ENCODE results near the gene KDELR1.

KDELR1 gene

GRCh38 chr19:48364598-48365348 is 26.6 kb downstream of the KDELR1 start:
- no peak for FAIRE-seq

DNA sequence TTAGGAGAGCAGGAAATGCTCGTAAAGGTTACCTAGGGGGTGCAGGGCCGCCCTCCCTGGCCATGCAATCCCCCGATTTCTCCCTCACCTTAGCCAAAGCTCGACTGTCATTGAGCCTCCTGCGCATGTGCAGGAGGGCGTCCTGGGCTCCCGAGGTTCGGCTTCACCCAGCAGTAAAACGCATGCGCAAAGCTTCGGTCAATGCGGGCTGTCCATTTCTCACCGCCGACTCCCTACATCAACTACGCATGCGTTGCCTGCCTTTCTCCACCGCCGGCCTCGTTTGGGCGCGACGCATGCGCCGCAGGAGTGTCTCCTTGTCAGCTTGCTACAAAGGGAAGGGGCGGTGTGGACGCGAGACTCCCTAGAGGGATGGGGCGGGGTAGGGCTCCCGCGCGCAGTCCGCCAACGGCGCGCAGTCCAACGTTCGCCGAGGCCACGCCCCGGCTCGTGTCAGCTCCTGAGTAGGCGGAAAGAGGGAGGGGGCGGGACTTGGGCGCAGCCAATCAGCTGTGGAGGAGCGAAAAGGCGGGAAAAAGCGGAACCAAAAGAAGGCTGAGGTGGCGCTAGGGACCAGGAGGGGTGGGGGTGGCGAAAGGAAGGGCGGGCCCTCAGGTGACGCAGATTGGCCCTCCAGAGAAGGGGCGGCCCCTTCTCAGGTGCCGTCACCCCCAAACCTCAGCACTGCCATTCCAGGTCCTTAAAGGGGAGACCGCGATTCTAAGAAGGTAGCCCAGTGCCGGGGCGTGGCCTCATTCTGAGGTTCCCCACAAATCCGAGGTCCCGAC is 27.3 kb downstream of the KDELR1 start, which contains the start of the genes SYNGR4 and TMEM143:
Gene SYNGR4, plus strand, starts transcription at position 558 of the 788 bp plus-strand sequence. CDS start 1,476 bp downstream, outside the sequence.
Gene TMEM143, minus strand, starts transcription at position 131 of the 788 bp plus-strand sequence. Its CDS starts 20 bp downstream, at position 111.
- peak; percentile 39; the same call in 1 of the 2 replicates for TF ChIP-seq POLR2A (IDR thresholded peaks at IDR 0.05; ENCODE audit: low read depth, low read length)
- no peak for TF ChIP-seq POLR2AphosphoS5 (IDR thresholded peaks at IDR 0.05; ENCODE audit: low read depth, low read length)
- TF ChIP-seq TAF1 (IDR thresholded peaks at IDR 0.05; ENCODE audit: borderline replicate concordance, low read depth, low read length) = no peak

More at GRCh38 chr19:48364598-48365348, 26.6 kb downstream of the KDELR1 start:
- no peak for DNase-seq (ENCODE audit: insufficient read length)
- no peak for TF ChIP-seq POLR2AphosphoS5 (IDR thresholded peaks at IDR 0.05; ENCODE audit: low read depth, low read length)

DNA sequence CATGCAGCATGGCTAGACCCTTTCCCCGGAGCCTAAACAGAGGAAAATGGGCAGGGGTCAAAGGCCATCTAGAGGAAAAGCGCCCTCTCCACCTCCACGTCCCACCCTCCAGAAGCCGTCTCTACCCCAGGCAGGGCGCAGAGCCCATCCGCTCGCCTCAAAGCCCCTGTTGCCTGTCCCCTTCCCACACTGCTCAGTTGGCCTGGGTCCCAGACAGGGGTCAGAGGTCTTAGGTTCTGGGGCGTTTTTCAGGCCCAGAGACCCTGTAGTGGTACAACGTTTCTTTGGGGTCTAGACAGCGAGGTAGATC is 27.9 kb downstream of the KDELR1 start:
- TF ChIP-seq POLR2AphosphoS5 (IDR thresholded peaks at IDR 0.05; ENCODE audit: low read depth, low read length) (no peak; the same call in 1 of the 2 replicates), TAF1 (IDR thresholded peaks at IDR 0.05; ENCODE audit: borderline replicate concordance, low read depth, low read length) (no peak), POLR2A (IDR thresholded peaks at IDR 0.05; ENCODE audit: low read depth, low read length) (no peak; the same call in 1 of the 2 replicates)
- FAIRE-seq (no peak), DNase-seq (ENCODE audit: insufficient read length) (no peak)

More for the DNA sequence above, 27.3 kb downstream of the KDELR1 start, which contains the start of the genes SYNGR4 and TMEM143:
- FAIRE-seq (peak; percentile 100), DNase-seq (ENCODE audit: insufficient read length) (peak; percentile 98)

DNA sequence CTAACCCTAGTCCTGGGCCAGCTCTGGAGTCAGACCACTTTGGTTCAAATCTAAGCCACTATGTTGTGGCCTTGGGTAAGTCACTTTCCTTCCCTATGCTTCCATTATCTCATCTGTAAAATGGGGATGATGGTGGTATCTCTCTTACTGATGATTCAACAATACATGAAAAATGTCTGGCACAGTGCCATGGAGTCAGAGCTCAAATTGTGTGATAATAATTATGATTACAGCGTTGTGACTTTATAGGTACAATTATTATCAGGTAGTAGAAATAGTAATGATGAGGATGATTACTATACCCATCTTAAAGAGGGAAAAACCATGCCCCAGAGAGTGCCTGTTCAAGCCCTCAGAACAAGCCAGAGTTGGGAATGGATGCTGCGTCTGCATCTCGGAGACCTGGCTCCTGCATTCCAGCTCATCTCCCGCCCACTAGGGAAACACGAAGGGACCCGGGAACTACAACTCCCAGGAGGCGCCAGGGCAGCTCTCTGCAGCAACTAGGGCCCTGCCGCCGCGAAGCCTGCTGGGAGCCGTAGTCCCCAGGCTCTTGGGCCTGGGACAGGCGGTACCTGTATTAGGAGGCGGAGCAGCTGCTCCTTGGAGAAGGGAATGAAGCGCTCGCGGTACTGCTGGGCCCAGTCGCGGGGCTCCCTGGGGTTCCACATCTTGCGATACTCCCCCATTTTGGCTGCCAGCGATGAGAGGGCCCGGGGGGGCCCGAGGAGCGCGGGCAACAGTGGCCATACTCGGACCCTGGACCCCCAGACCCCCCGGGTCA is 28.4 kb downstream of the KDELR1 start:
- DNase-seq (ENCODE audit: insufficient read length) (peak; percentile 85), FAIRE-seq (peak; percentile 38)
- TF ChIP-seq POLR2A (IDR thresholded peaks at IDR 0.05; ENCODE audit: low read depth, low read length) = no peak
- TF ChIP-seq POLR2AphosphoS5 (IDR thresholded peaks at IDR 0.05; ENCODE audit: low read depth, low read length) = no peak

GRCh38 chr19:48361912-48362311 is 29.4 kb downstream of the KDELR1 start:
- no peak for TF ChIP-seq POLR2AphosphoS5 (IDR thresholded peaks at IDR 0.05; ENCODE audit: low read depth, low read length)
- TF ChIP-seq TAF1 (IDR thresholded peaks at IDR 0.05; ENCODE audit: borderline replicate concordance, low read depth, low read length) = no peak
- no peak for DNase-seq (ENCODE audit: insufficient read length)
- FAIRE-seq = no peak

DNA sequence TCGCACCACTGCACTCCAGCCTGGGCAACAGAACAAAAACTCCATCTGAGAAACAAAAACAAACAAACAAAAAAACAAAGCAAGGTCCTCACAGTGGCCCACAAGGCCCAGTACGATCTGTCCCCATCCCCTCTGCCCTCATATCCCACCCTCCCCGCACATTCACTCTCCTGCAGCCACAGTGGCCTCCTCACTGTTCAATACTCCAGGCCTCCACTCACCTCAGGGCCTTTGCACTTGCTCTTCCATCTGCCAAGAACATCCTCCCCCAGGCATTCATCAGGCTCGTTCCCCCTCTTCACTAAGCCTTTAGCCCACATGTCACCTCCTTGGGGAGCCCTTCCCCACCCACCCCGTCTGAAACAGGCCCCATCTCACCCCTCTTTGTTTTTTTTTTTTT is 32.2 kb downstream of the KDELR1 start:
- DNase-seq (ENCODE audit: insufficient read length) (no peak), FAIRE-seq (no peak)
- no peak for TF ChIP-seq TAF1 (IDR thresholded peaks at IDR 0.05; ENCODE audit: borderline replicate concordance, low read depth, low read length)
- no peak for TF ChIP-seq POLR2A (IDR thresholded peaks at IDR 0.05; ENCODE audit: low read depth, low read length)

DNA sequence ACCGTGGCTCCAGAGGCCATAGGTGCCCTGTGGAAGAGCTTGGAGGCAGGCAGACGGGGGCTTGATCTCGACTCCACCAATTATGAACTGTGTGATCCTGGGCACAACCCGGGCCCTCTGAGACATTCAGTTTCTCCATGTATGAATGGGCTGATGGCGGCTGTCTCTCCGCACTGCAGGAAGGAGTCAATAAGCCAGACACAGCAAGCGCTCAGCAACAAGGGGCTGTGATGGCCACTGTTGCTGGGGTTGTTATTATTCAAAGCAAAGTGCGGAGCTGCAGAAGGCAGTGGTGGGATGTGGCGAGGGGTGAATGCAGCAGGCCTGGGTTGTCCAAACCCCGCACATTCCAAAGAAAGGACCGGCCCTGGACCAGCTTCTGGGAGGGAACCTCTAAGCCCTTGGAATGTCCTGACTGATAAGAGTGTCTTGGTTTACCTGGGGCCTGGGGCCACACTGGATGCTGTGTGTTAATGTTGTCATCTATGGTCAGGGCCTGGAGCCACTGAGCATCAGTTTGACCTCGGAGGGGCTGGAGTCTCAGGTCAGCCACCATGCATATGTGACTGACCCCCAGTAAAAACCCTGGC is 35.9 kb downstream of the KDELR1 start:
- FAIRE-seq (no peak), DNase-seq (ENCODE audit: insufficient read length) (no peak)
- TF ChIP-seq TAF1 (IDR thresholded peaks at IDR 0.05; ENCODE audit: borderline replicate concordance, low read depth, low read length) = no peak
- TF ChIP-seq POLR2A (IDR thresholded peaks at IDR 0.05; ENCODE audit: low read depth, low read length) = no peak
- no peak for TF ChIP-seq POLR2AphosphoS5 (IDR thresholded peaks at IDR 0.05; ENCODE audit: low read depth, low read length)

DNA sequence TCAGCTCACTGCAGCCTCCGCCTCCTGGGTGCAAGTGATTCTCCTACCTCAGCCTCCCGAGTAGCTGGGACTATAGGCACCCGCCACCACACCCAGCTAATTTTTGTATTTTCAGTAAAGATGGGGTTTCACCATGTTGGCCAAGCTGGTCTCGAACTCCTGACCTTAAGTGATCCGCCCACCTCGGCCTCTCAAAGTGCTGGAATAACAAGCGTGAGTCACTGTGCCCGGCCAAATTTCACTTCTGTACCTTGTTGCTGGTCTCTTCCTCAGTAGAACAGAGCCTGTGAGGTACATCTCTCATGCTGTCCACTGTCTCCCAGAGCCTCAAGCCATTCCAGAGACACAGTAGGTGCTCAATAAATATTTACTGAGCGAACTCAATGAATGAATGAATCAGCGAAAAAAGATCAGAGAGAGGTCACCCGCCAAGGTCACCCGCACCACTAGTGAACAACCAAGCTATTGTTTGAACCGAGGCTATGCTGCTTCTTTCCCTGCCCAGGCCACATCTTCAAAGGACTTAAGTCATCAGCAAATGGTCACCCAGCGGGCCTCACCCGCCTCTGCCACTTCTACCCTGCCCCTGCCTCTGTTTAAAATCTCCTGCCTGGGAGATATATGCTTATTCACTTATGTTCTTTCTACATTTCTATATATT is 36.9 kb downstream of the KDELR1 start:
- TF ChIP-seq POLR2AphosphoS5 (IDR thresholded peaks at IDR 0.05; ENCODE audit: low read depth, low read length) (no peak), POLR2A (IDR thresholded peaks at IDR 0.05; ENCODE audit: low read depth, low read length) (no peak), TAF1 (IDR thresholded peaks at IDR 0.05; ENCODE audit: borderline replicate concordance, low read depth, low read length) (no peak)
- FAIRE-seq (no peak), DNase-seq (ENCODE audit: insufficient read length) (no peak)

DNA sequence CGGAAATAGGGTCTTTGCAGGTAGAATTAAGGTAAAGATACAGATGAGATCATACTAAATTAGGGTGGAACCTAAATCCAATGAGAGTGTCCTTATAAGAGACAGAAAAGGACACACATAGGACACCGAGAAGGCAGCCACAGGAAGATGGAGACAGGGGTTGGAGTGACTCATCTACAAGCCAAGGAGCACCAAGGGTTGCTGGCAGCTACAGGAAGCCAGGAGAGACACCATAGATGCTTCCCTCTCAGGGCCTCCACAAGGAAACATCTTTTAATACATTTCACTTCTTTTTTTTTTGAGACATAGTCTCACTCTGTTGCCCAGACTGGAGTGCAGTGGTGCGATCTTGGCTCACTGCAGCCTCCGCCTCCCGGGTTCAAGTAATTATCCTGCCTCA is 37.7 kb downstream of the KDELR1 start:
- DNase-seq (ENCODE audit: insufficient read length) (no peak), FAIRE-seq (no peak)
- TF ChIP-seq POLR2A (IDR thresholded peaks at IDR 0.05; ENCODE audit: low read depth, low read length) (no peak), TAF1 (IDR thresholded peaks at IDR 0.05; ENCODE audit: borderline replicate concordance, low read depth, low read length) (no peak), POLR2AphosphoS5 (IDR thresholded peaks at IDR 0.05; ENCODE audit: low read depth, low read length) (no peak)

DNA sequence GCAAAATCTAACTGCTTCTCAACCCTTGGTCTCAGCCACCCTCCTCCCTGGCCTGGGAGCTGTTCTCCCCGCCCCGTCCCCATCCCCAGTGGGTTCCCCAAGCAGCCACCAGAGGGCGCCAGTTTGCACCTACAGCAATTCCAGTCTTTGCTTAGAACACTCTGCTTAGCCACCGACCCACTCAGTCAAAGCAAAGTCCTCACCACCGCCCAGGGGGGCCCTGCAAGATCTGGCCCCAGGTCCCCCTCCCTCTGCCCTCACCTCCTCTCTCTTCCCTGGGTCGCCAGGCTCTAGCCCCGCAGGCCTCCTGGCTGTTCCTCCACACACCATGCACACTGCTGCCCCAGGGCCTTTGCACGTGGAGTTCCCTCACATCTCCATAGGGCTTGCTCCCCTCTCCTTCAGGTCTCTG is 40.0 kb downstream of the KDELR1 start:
- DNase-seq (ENCODE audit: insufficient read length) = peak; percentile 77

More for the DNA sequence above, 40.0 kb downstream of the KDELR1 start:
- FAIRE-seq = no peak
- no peak for TF ChIP-seq POLR2AphosphoS5 (IDR thresholded peaks at IDR 0.05; ENCODE audit: low read depth, low read length)
- no peak for TF ChIP-seq TAF1 (IDR thresholded peaks at IDR 0.05; ENCODE audit: borderline replicate concordance, low read depth, low read length)
- no peak for TF ChIP-seq POLR2A (IDR thresholded peaks at IDR 0.05; ENCODE audit: low read depth, low read length)
